Measurements from ENCODE around the gene ATAD3A.
"Not testable (repeated sequence)": the region's sequence is repeated elsewhere in the genome, so short reads cannot be mapped to it uniquely, and the experiment has no call there.

ATAD3A gene

GRCh38 chr1:1490633-1491230 lies 21.2 kb upstream of the ATAD3A start:
- DNase-seq, result no peak

- DNase-seq, result no peak
These were observed 20.4 kb upstream of the ATAD3A start for GRCh38 chr1:1491601-1492000.

GRCh38 chr1:1494311-1494710 lies 17.7 kb upstream of the ATAD3A start:
- not testable (repeated sequence) for DNase-seq

GRCh38 chr1:1495461-1495975 lies 16.4 kb upstream of the ATAD3A start:
- not testable (repeated sequence) for DNase-seq

GRCh38 chr1:1504777-1505365 lies 7.1 kb upstream of the ATAD3A start:
- peak; percentile 72 for DNase-seq

GRCh38 chr1:1505366-1505798 lies 6.6 kb upstream of the ATAD3A start:
- DNase-seq, result peak; percentile 38

GRCh38 chr1:1505801-1506200 lies 6.2 kb upstream of the ATAD3A start:
- not testable (repeated sequence) for DNase-seq

- DNase-seq, result no peak
These were observed 4.7 kb upstream of the ATAD3A start for GRCh38 chr1:1507305-1507704.

GRCh38 chr1:1508775-1509464 lies 3.0 kb upstream of the ATAD3A start:
- not testable (repeated sequence) for DNase-seq

GRCh38 chr1:1509465-1509850 lies 2.5 kb upstream of the ATAD3A start:
- not testable (repeated sequence) for DNase-seq

GRCh38 chr1:1510912-1511532 lies 940 bp upstream of the ATAD3A start:
- DNase-seq, result peak; percentile 30

- DNase-seq, result not testable (repeated sequence)
These were observed 463 bp downstream of the ATAD3A start for GRCh38 chr1:1512425-1512824.

- not testable (repeated sequence) for DNase-seq
These were observed 1.7 kb downstream of the ATAD3A start for GRCh38 chr1:1513675-1514074.

GRCh38 chr1:1514376-1514775 lies 2.4 kb downstream of the ATAD3A start:
- not testable (repeated sequence) for DNase-seq

GRCh38 chr1:1516923-1517322 lies 5.0 kb downstream of the ATAD3A start:
- DNase-seq, result not testable (repeated sequence)

- DNase-seq, result no peak
These were observed 6.1 kb downstream of the ATAD3A start for GRCh38 chr1:1517973-1518620.

GRCh38 chr1:1518621-1519007 lies 6.7 kb downstream of the ATAD3A start:
- DNase-seq, result not testable (repeated sequence)

GRCh38 chr1:1519805-1520505 lies 8.0 kb downstream of the ATAD3A start:
- not testable (repeated sequence) for DNase-seq

GRCh38 chr1:1521331-1521730 lies 9.4 kb downstream of the ATAD3A start:
- DNase-seq, result no peak

- not testable (repeated sequence) for DNase-seq
These were observed 10.6 kb downstream of the ATAD3A start for GRCh38 chr1:1522536-1522935.

GRCh38 chr1:1523226-1523625 lies 11.3 kb downstream of the ATAD3A start:
- not testable (repeated sequence) for DNase-seq

- DNase-seq, result not testable (repeated sequence)
These were observed 11.7 kb downstream of the ATAD3A start for GRCh38 chr1:1523651-1524050.
